TTC549 (cell line): Measurements from ENCODE around the gene PKDCC.

Experiments
- FAIRE-seq: peaks from 2 replicates; lab custom pipeline; 2012; peaks lifted over from hg19 to GRCh38; lab: Jason Lieb, UNC

PKDCC gene

GRCh38 chr2:42047488-42048298 is at the start of gene PKDCC:
Gene PKDCC (plus strand): TSS chr2:42048021. CDS start chr2:42048200, 179 bp downstream.
- FAIRE-seq: no peak

GRCh38 chr2:41998186-41999127 is 49.4 kb upstream of the PKDCC start:
- no peak for FAIRE-seq

GRCh38 chr2:41999128-41999480 is 48.7 kb upstream of the PKDCC start:
- FAIRE-seq: no peak

- FAIRE-seq: no peak
Observed at GRCh38 chr2:41999592-42000281, 48.1 kb upstream of the PKDCC start.

- FAIRE-seq: no peak
Observed at GRCh38 chr2:42001711-42002201, 46.1 kb upstream of the PKDCC start.

- no peak for FAIRE-seq
Observed at GRCh38 chr2:42007551-42007950, 40.3 kb upstream of the PKDCC start.

GRCh38 chr2:42008241-42008921 is 39.4 kb upstream of the PKDCC start:
- no peak for FAIRE-seq

- FAIRE-seq: no peak
Observed at GRCh38 chr2:42009657-42010580, 37.9 kb upstream of the PKDCC start.

- FAIRE-seq: no peak
Observed at GRCh38 chr2:42010743-42011298, 37.0 kb upstream of the PKDCC start.

GRCh38 chr2:42012137-42012536 is 35.7 kb upstream of the PKDCC start:
- no peak for FAIRE-seq

- FAIRE-seq: no peak
Observed at GRCh38 chr2:42012651-42013050, 35.2 kb upstream of the PKDCC start.

GRCh38 chr2:42013409-42013808 is 34.4 kb upstream of the PKDCC start:
- no peak for FAIRE-seq

- no peak for FAIRE-seq
Observed at GRCh38 chr2:42021464-42021863, 26.4 kb upstream of the PKDCC start.

GRCh38 chr2:42025151-42025582 is 22.7 kb upstream of the PKDCC start:
- no peak for FAIRE-seq

- no peak for FAIRE-seq
Observed at GRCh38 chr2:42026272-42026671, 21.5 kb upstream of the PKDCC start.

GRCh38 chr2:42028571-42029148 is 19.2 kb upstream of the PKDCC start:
- no peak for FAIRE-seq

GRCh38 chr2:42029171-42029570 is 18.6 kb upstream of the PKDCC start:
- no peak for FAIRE-seq

- no peak for FAIRE-seq
Observed at GRCh38 chr2:42029639-42030199, 18.1 kb upstream of the PKDCC start.

GRCh38 chr2:42030200-42030759 is 17.5 kb upstream of the PKDCC start:
- FAIRE-seq: no peak
